GM20000 (cell line): ENCODE data around the gene CCDC198.

Experiments used
- DNase-seq: peaks from one replicate; pipeline ENCODE4 v3.0.0; 2012; ENCODE audit warnings: low spot score
- CTCF ChIP-seq: IDR thresholded peaks from 2 replicates; pipeline ENCODE4 v1.5.1; 2012; ENCODE audit warnings: mild to moderate bottlenecking, control low read depth; ENCODE audit errors: extremely low read depth, missing control alignments

Gene CCDC198

GRCh38 chr14:57470909-57471308 lies 22.7 kb downstream of the CCDC198 start:
- TF ChIP-seq CTCF: no peak
- DNase-seq: no peak

- peak; percentile 28 for DNase-seq
- TF ChIP-seq CTCF: no peak
Measured at GRCh38 chr14:57464008-57464730, 29.5 kb downstream of the CCDC198 start.

GRCh38 chr14:57462551-57462950 lies 31.1 kb downstream of the CCDC198 start:
- TF ChIP-seq CTCF: no peak
- no peak for DNase-seq

GRCh38 chr14:57461777-57462320 lies 31.8 kb downstream of the CCDC198 start:
- no peak for TF ChIP-seq CTCF
- no peak for DNase-seq

- no peak for TF ChIP-seq CTCF
- DNase-seq: no peak
Measured at GRCh38 chr14:57435923-57436322, 57.7 kb downstream of the CCDC198 start.

GRCh38 chr14:57420986-57421385 lies 72.7 kb downstream of the CCDC198 start:
- no peak for TF ChIP-seq CTCF
- no peak for DNase-seq

GRCh38 chr14:57420033-57420432 lies 73.6 kb downstream of the CCDC198 start:
- DNase-seq: no peak
- TF ChIP-seq CTCF: no peak
